WERI-Rb-1 (cell line): Measurements from ENCODE around the gene WNT10A.
A peak's percentile ranks its signal among the peaks of the same experiment; 100 is the strongest.

Source experiments
- DNase-seq: peaks from one replicate; pipeline ENCODE4 v3.0.0-alpha.2; 2020
- H3K27ac ChIP-seq: fragments of 250-450 bp; sonication (Bioruptor Pico); 2 replicates; pipeline ENCODE4 v1.5.1; 2020; ENCODE audit warnings: mild to moderate bottlenecking, moderate library complexity
- H3K27me3 ChIP-seq: fragments of 250-450 bp; sonication (Bioruptor Pico); 2 replicates; pipeline ENCODE4 v1.5.1; 2021; ENCODE audit warnings: mild to moderate bottlenecking, low read depth, moderate library complexity; ENCODE audit not compliant: insufficient read depth, severe bottlenecking
- H3K36me3 ChIP-seq: fragments of 250-450 bp; sonication (Bioruptor Pico); 2 replicates; pipeline ENCODE4 v1.5.1; 2020; ENCODE audit warnings: mild to moderate bottlenecking, moderate library complexity
- H3K4me3 ChIP-seq: 2 replicates; pipeline ENCODE4 v1.5.1; 2011; ENCODE audit warnings: low read depth, mild to moderate bottlenecking, control low read depth, low read length
- H3K9me3 ChIP-seq: fragments of 250-450 bp; sonication (Bioruptor Pico); 2 replicates; pipeline ENCODE4 v1.5.1; 2021; ENCODE audit warnings: mild to moderate bottlenecking, moderate library complexity; ENCODE audit not compliant: severe bottlenecking
- CTCF ChIP-seq: IDR thresholded peaks from 2 replicates; pipeline ENCODE4 v1.5.1; 2011; ENCODE audit warnings: low read depth, mild to moderate bottlenecking, control low read depth, inconsistent platforms, low read length

WNT10A gene

GRCh38 chr2:218877331-218877730 lies 3.3 kb upstream of the WNT10A start:
- TF ChIP-seq CTCF = no peak
- peak overlapping the region; percentile 85 for H3K27ac ChIP-seq
- H3K4me3 ChIP-seq = no peak overlapping the region
- H3K27me3 ChIP-seq = no peaks in the 10 kb centered on the region
- no peak for DNase-seq
- no peaks in the 10 kb centered on the region for H3K9me3 ChIP-seq
- no peaks in the 10 kb centered on the region for H3K36me3 ChIP-seq

- TF ChIP-seq CTCF = no peak
- H3K4me3 ChIP-seq = no peak overlapping the region
- no peaks in the 10 kb centered on the region for H3K9me3 ChIP-seq
- H3K27ac ChIP-seq = peak overlapping the region; percentile 85
- H3K27me3 ChIP-seq = no peaks in the 10 kb centered on the region
- H3K36me3 ChIP-seq = no peaks in the 10 kb centered on the region
- DNase-seq = no peak
Observed at GRCh38 chr2:218877891-218878290, 2.8 kb upstream of the WNT10A start.

GRCh38 chr2:218878486-218878885 lies 2.2 kb upstream of the WNT10A start:
- no peak for TF ChIP-seq CTCF
- DNase-seq = no peak
- Histone ChIP-seq H3K4me3 (no peak overlapping the region), H3K27ac (peak overlapping the region; percentile 85), H3K27me3 (no peaks in the 10 kb centered on the region), H3K9me3 (no peaks in the 10 kb centered on the region), H3K36me3 (no peaks in the 10 kb centered on the region)

- Histone ChIP-seq H3K36me3 (no peaks in the 10 kb centered on the region), H3K9me3 (no peaks in the 10 kb centered on the region), H3K27ac (peak overlapping the region; percentile 85), H3K4me3 (no peak overlapping the region), H3K27me3 (no peaks in the 10 kb centered on the region)
- no peak for TF ChIP-seq CTCF
- peak; percentile 92 for DNase-seq
Observed at GRCh38 chr2:218878926-218879761, 1.5 kb upstream of the WNT10A start.

GRCh38 chr2:218879776-218880101 lies 913 bp upstream of the WNT10A start:
- DNase-seq = no peak
- H3K9me3 ChIP-seq = no peaks in the 10 kb centered on the region
- TF ChIP-seq CTCF = no peak
- H3K27me3 ChIP-seq = no peaks in the 10 kb centered on the region
- no peaks in the 10 kb centered on the region for H3K36me3 ChIP-seq
- no peak overlapping the region for H3K4me3 ChIP-seq
- H3K27ac ChIP-seq = peak overlapping the region; percentile 75
